Liver (tissue), 9 donors: ENCODE measurements around the gene CHIT1. TPM values are rescaled to one million over a fixed set of nuclear protein-coding genes. Genes with fewer than 3 reads are reported as not detected.

Experiments used
- DNase-seq: peaks from one replicate; pipeline ENCODE4 v3.0.0-alpha.2; 2017; ENCODE audit warnings: low spot score
- H3K27ac ChIP-seq, 2 donors: one replicate each; pipeline ENCODE4 v1.7.0; 2013; ENCODE audit warnings: inconsistent platforms in 2 of 2, low read length in 2 of 2, control low read depth in 1 of 2, low read depth in 1 of 2, mild to moderate bottlenecking in 1 of 2
- H3K27me3 ChIP-seq, 4 donors: one replicate each; pipeline versions ENCODE4 v1.6.1 to v1.7.0; 2013; ENCODE audit warnings: low read length in 3 of 4, inconsistent platforms in 1 of 4, mild to moderate bottlenecking in 1 of 4, moderate library complexity in 1 of 4; ENCODE audit not compliant: control insufficient read depth in 4 of 4, insufficient read depth in 4 of 4
- H3K36me3 ChIP-seq, 4 donors: one replicate each; pipeline versions ENCODE4 v1.6.1 to v1.7.0; 2013; ENCODE audit warnings: low read length in 3 of 4, mild to moderate bottlenecking in 3 of 4, low read depth in 1 of 4, moderate library complexity in 1 of 4; ENCODE audit not compliant: control insufficient read depth in 4 of 4, insufficient read depth in 3 of 4
- H3K4me1 ChIP-seq, 4 donors: one replicate each; pipeline versions ENCODE4 v1.6.1 to v1.7.0; 2013; ENCODE audit warnings: low read length in 3 of 4, mild to moderate bottlenecking in 3 of 4, moderate library complexity in 1 of 4; ENCODE audit not compliant: control insufficient read depth in 4 of 4, insufficient read depth in 4 of 4
- H3K4me3 ChIP-seq, 3 donors: one replicate each; pipeline versions ENCODE4 v1.6.1 to v1.7.0; 2013; ENCODE audit warnings: low read length in 3 of 3, control low read depth in 1 of 3, low read depth in 1 of 3, mild to moderate bottlenecking in 1 of 3
- H3K9ac ChIP-seq, 2 donors: one replicate each; pipeline ENCODE4 v1.7.0; 2013; ENCODE audit warnings: low read length in 2 of 2, mild to moderate bottlenecking in 2 of 2, moderate library complexity in 2 of 2, control low read depth in 1 of 2, low read depth in 1 of 2
- H3K9me3 ChIP-seq, 4 donors: one replicate each; pipeline versions ENCODE4 v1.6.1 to v1.7.0; 2013; ENCODE audit warnings: low read length in 3 of 4; ENCODE audit not compliant: control insufficient read depth in 4 of 4
- EGR1 ChIP-seq, 2 donors: IDR thresholded peaks; 2 replicates each; pipeline ENCODE4 v1.6.1; 2016 to 2018; ENCODE audit warnings: antibody characterized with exemption in 2 of 2, low read depth in 2 of 2
- FOXA1 ChIP-seq: IDR thresholded peaks from 2 replicates; pipeline ENCODE4 v1.6.1; 2016; ENCODE audit warnings: antibody characterized with exemption
- FOXA2 ChIP-seq: IDR thresholded peaks from 2 replicates; pipeline ENCODE4 v1.6.1; 2016; ENCODE audit warnings: antibody characterized with exemption
- GABPA ChIP-seq, 2 donors: IDR thresholded peaks in 1 of 2; conservative IDR thresholded peaks in 1 of 2; 2 replicates each; pipeline ENCODE4 v1.6.1; 2016; ENCODE audit warnings: antibody characterized with exemption in 2 of 2, mild to moderate bottlenecking in 1 of 2, moderate library complexity in 1 of 2
- HNF4A ChIP-seq, 2 donors: conservative IDR thresholded peaks; 2 replicates each; pipeline ENCODE4 v1.6.1; 2016; ENCODE audit warnings: antibody characterized with exemption in 2 of 2, mild to moderate bottlenecking in 2 of 2
- HNF4G ChIP-seq: IDR thresholded peaks from 2 replicates; pipeline ENCODE4 v1.6.1; 2016; ENCODE audit warnings: antibody characterized with exemption
- JUND ChIP-seq, 2 donors: IDR thresholded peaks; 2 replicates each; pipeline ENCODE4 v1.6.1; 2016; ENCODE audit warnings: antibody characterized with exemption in 2 of 2
- NR2F2 ChIP-seq: IDR thresholded peaks from 2 replicates; pipeline ENCODE4 v1.6.1; 2016; ENCODE audit warnings: antibody characterized with exemption
- RAD21 ChIP-seq, 2 donors: IDR thresholded peaks; 2 replicates each; pipeline ENCODE4 v1.6.1; 2016; ENCODE audit warnings: antibody characterized with exemption in 2 of 2, mild to moderate bottlenecking in 2 of 2
- RXRA ChIP-seq, 2 donors: IDR thresholded peaks; 2 replicates each; pipeline ENCODE4 v1.6.1; 2017 to 2018; ENCODE audit warnings: antibody characterized with exemption in 2 of 2, mild to moderate bottlenecking in 1 of 2
- SP1 ChIP-seq: IDR thresholded peaks from 2 replicates; pipeline ENCODE4 v1.6.1; 2018; ENCODE audit warnings: antibody characterized with exemption, mild to moderate bottlenecking
- TAF1 ChIP-seq: conservative IDR thresholded peaks from 2 replicates; pipeline ENCODE4 v1.6.1; 2016; ENCODE audit warnings: antibody characterized with exemption, mild to moderate bottlenecking
- YY1 ChIP-seq: IDR thresholded peaks from 2 replicates; pipeline ENCODE4 v1.6.1; 2016; ENCODE audit warnings: antibody characterized with exemption, mild to moderate bottlenecking
- WGBS: extraction: QIAGEN DNeasy Blood & Tissue Kit; methylation state at CpG from one replicate; pipeline ENCODE4 v1.1.7; 2013; 5-methylcytosine and 5-hydroxymethylcytosine counted together
- polyA plus RNA-seq, 2 donors: library from polyadenylated mRNA; stranded (reverse) in 1 of 2; unstranded in 1 of 2; fragments of 200-250 nt in 1 of 2; fragments of >200 nt in 1 of 2; fragmentation: Nextera tagmentation in 1 of 2; extraction: Ambion mirVana in 1 of 2; gene quantifications; one replicate each; pipeline versions ENCODE4 v1.2.1 to v1.2.3, GENCODE V29; 2013 to 2015
- total RNA-seq, 2 donors: library from RNA; depleted of rRNA; stranded (reverse); fragments of >200 nt; gene quantifications; one replicate each; pipeline ENCODE4 v1.2.3, GENCODE V29; 2014
- TF ChIP-seq, protein P1 (sequence below): fragments of 150-350 bp; IDR thresholded peaks from 2 replicates; pipeline ENCODE4 v1.5.1; 2017; ENCODE audit warnings: improper control_type of control experiment, low read depth, low read length; ENCODE audit not compliant: missing input control
- TF ChIP-seq, protein P2 (sequence below): IDR thresholded peaks from 2 replicates; pipeline ENCODE4 v1.6.1; 2016; ENCODE audit warnings: antibody characterized with exemption
- TF ChIP-seq, protein P3 (sequence below): IDR thresholded peaks from 2 replicates; pipeline ENCODE4 v1.6.1; 2016; ENCODE audit warnings: antibody characterized with exemption
- TF ChIP-seq, protein P4 (sequence below): IDR thresholded peaks from 2 replicates; pipeline ENCODE4 v1.6.1; 2016; ENCODE audit warnings: antibody characterized with exemption, mild to moderate bottlenecking
- TF ChIP-seq, protein P5 (sequence below): IDR thresholded peaks from 2 replicates; pipeline ENCODE4 v1.6.1; 2016; ENCODE audit warnings: antibody characterized with exemption
- donor health status: healthy.
- donor health status: healthy.
- donor health status: healthy.
- donor health status: healthy.
- donor health status: healthy.

Gene CHIT1
- total and polyA plus RNA-seq, 4 donors = under 0.01 to 0.07 TPM; not detected in 2

DNA sequence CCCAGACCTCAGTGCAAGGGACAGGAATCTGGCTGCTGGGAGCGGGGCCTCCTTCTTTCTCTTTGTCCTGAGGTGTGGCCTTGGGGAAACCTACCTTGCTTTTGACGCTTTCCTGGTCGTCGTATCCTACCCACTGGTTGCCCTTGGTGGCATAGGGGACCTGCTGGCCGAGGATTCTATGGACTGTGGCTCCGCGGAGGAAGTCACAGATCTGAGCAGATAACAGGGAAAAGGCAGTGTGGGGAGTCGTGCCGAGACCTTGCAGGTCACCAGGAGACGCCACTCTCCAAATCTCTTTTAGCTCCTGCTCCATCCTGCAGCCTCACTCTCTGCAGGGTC is 49.8 kb downstream of the CHIT1 start (continued):
- TF ChIP-seq, protein P1, sequence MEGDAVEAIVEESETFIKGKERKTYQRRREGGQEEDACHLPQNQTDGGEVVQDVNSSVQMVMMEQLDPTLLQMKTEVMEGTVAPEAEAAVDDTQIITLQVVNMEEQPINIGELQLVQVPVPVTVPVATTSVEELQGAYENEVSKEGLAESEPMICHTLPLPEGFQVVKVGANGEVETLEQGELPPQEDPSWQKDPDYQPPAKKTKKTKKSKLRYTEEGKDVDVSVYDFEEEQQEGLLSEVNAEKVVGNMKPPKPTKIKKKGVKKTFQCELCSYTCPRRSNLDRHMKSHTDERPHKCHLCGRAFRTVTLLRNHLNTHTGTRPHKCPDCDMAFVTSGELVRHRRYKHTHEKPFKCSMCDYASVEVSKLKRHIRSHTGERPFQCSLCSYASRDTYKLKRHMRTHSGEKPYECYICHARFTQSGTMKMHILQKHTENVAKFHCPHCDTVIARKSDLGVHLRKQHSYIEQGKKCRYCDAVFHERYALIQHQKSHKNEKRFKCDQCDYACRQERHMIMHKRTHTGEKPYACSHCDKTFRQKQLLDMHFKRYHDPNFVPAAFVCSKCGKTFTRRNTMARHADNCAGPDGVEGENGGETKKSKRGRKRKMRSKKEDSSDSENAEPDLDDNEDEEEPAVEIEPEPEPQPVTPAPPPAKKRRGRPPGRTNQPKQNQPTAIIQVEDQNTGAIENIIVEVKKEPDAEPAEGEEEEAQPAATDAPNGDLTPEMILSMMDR = no peak
- TF ChIP-seq YY1 (no peak), FOXA1 (no peak), JUND (IDR thresholded peaks at IDR 0.05) (no peak), RAD21 (IDR thresholded peaks at IDR 0.05) (no peak), SP1 (no peak)

DNA sequence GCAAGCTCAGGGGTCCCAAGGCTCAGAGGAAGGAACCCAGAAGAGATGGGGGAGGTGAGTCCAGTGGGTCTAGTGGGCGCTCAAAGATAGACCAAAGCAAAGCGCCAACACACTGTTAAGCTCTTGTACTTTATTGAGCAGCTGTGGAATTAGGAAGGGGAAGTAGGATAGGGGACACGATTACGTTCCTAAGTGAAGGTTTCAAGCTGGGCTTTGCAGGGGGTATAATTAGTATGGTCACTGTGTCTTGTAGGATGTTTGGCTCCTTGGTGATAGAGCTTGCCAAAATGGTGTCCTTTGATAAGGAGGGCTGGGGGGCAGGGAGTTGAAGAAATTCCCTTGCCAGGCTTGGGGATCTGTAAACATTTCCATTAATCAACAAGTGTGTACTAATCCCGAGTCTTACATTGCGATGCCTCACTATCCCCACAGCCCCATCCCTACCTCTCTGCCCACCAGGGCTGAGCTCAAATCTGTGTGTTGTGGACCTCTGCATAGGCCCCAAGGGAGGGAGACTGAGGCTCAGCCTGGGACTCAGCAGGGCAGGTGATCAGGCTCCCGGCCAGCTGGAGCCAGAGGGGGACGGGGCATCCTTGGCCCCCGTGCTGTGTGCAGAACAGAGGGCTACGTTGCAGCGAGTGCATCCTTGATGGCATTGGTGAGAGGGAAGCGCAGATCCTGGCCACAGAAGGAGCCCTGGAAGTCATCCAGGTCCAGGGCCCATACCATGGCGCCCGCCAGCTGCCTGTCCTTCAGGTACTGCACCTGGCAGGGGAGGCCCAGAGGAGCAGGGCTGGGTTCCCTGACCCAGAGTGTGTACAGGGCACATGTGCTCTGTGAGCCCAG is 50.4 kb downstream of the CHIT1 start:
- no peaks in the 10 kb centered on the region for H3K4me1 ChIP-seq
- DNase-seq = no peak
- H3K9me3 ChIP-seq = no peaks in the 10 kb centered on the region
- H3K27ac ChIP-seq = no peak overlapping the region
- H3K27me3 ChIP-seq = no peaks in the 10 kb centered on the region
- H3K4me3 ChIP-seq = no peak overlapping the region
- no peak overlapping the region for H3K9ac ChIP-seq
- H3K36me3 ChIP-seq = no peaks in the 10 kb centered on the region
- TF ChIP-seq, protein P1 = no peak
- TF ChIP-seq JUND (IDR thresholded peaks at IDR 0.05) = no peak
- TF ChIP-seq, protein P2, sequence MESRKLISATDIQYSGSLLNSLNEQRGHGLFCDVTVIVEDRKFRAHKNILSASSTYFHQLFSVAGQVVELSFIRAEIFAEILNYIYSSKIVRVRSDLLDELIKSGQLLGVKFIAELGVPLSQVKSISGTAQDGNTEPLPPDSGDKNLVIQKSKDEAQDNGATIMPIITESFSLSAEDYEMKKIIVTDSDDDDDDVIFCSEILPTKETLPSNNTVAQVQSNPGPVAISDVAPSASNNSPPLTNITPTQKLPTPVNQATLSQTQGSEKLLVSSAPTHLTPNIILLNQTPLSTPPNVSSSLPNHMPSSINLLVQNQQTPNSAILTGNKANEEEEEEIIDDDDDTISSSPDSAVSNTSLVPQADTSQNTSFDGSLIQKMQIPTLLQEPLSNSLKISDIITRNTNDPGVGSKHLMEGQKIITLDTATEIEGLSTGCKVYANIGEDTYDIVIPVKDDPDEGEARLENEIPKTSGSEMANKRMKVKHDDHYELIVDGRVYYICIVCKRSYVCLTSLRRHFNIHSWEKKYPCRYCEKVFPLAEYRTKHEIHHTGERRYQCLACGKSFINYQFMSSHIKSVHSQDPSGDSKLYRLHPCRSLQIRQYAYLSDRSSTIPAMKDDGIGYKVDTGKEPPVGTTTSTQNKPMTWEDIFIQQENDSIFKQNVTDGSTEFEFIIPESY = no peak
- no peak for TF ChIP-seq EGR1 (IDR thresholded peaks at IDR 0.05; ENCODE audit: low read depth in 2 of 2)
- TF ChIP-seq, protein P3, sequence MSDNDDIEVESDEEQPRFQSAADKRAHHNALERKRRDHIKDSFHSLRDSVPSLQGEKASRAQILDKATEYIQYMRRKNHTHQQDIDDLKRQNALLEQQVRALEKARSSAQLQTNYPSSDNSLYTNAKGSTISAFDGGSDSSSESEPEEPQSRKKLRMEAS = no peak
- TF ChIP-seq FOXA1 = no peak
- TF ChIP-seq RXRA (IDR thresholded peaks at IDR 0.05) = no peak
- no peak for TF ChIP-seq GABPA (IDR thresholded peaks at IDR 0.05 in 1 of 2, conservative IDR thresholded peaks at IDR 0.05 in 1 of 2)
- TF ChIP-seq FOXA2 = no peak
- TF ChIP-seq, protein P4, sequence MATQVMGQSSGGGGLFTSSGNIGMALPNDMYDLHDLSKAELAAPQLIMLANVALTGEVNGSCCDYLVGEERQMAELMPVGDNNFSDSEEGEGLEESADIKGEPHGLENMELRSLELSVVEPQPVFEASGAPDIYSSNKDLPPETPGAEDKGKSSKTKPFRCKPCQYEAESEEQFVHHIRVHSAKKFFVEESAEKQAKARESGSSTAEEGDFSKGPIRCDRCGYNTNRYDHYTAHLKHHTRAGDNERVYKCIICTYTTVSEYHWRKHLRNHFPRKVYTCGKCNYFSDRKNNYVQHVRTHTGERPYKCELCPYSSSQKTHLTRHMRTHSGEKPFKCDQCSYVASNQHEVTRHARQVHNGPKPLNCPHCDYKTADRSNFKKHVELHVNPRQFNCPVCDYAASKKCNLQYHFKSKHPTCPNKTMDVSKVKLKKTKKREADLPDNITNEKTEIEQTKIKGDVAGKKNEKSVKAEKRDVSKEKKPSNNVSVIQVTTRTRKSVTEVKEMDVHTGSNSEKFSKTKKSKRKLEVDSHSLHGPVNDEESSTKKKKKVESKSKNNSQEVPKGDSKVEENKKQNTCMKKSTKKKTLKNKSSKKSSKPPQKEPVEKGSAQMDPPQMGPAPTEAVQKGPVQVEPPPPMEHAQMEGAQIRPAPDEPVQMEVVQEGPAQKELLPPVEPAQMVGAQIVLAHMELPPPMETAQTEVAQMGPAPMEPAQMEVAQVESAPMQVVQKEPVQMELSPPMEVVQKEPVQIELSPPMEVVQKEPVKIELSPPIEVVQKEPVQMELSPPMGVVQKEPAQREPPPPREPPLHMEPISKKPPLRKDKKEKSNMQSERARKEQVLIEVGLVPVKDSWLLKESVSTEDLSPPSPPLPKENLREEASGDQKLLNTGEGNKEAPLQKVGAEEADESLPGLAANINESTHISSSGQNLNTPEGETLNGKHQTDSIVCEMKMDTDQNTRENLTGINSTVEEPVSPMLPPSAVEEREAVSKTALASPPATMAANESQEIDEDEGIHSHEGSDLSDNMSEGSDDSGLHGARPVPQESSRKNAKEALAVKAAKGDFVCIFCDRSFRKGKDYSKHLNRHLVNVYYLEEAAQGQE = no peak
- TF ChIP-seq TAF1 = no peak
- no peak for TF ChIP-seq NR2F2
- TF ChIP-seq HNF4A (conservative IDR thresholded peaks at IDR 0.05) = no peak
- no peak for TF ChIP-seq SP1
- TF ChIP-seq RAD21 (IDR thresholded peaks at IDR 0.05) = no peak
- TF ChIP-seq YY1 = no peak
- TF ChIP-seq HNF4G = no peak
- TF ChIP-seq, protein P5, sequence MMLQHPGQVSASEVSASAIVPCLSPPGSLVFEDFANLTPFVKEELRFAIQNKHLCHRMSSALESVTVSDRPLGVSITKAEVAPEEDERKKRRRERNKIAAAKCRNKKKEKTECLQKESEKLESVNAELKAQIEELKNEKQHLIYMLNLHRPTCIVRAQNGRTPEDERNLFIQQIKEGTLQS = no peak
- 92% methylated on average over 14 of the region's 14 CpGs for WGBS
